B cell (primary cell): Measurements from ENCODE around the gene MAPKAP1. TPM values are rescaled to one million over a fixed set of nuclear protein-coding genes. Genes with fewer than 3 reads are reported as not detected.

Source experiments
- ATAC-seq: fragments of 200-7000 bp; cut with Tn5 transposase; one replicate; pipeline ENCODE4 v1.10.0; 2021; ENCODE audit warnings: low read depth, mild to moderate bottlenecking, moderate number of reproducible peaks, moderate library complexity
- CTCF ChIA-PET: fragments of 350-600 bp; sonication (Branson Sonifier 250); formaldehyde crosslinking; loops from one replicate; lab custom pipeline; 2021; ENCODE audit warnings: antibody characterized with exemption, inconsistent platforms; lab: Charles Lee
- POLR2A ChIA-PET: fragments of 350-600 bp; sonication (Branson Sonifier 250); formaldehyde crosslinking; loops from one replicate; lab custom pipeline; 2021; ENCODE audit warnings: antibody characterized with exemption; lab: Charles Lee
- DNase-seq: peaks from one replicate; pipeline ENCODE4 v3.0.0; 2013
- H2AFZ ChIP-seq: 2 replicates; pipeline ENCODE4 v1.6.1; 2012; ENCODE audit warnings: mild to moderate bottlenecking, low read depth, low read length; ENCODE audit not compliant: insufficient read depth, poor library complexity, severe bottlenecking
- H3K27ac ChIP-seq, 2 donors: 1 replicate in 1 of 2; 2 replicates in 1 of 2; pipeline ENCODE4 v1.5.1; 2012 to 2013; ENCODE audit warnings: low read length in 2 of 2, mild to moderate bottlenecking in 2 of 2, moderate library complexity in 1 of 2
- H3K27me3 ChIP-seq, 4 experiments: fragments of 200-600 bp in 1 of 4; sonication (generic) in 1 of 4; replicated peaks in 1 of 4; 1 replicate in 2 of 4; 2 replicates in 2 of 4; pipeline versions ENCODE4 v1.6.1 to v1.7.0; 2013 to 2016; ENCODE audit warnings: low read length in 3 of 4, mild to moderate bottlenecking in 2 of 4, mixed read lengths in 1 of 4, moderate library complexity in 1 of 4; ENCODE audit not compliant: insufficient read depth in 4 of 4, control insufficient read depth in 3 of 4; ENCODE audit errors: control extremely low read depth in 1 of 4
- H3K36me3 ChIP-seq, 2 experiments: replicated peaks in 1 of 2; 1 replicate in 1 of 2; 2 replicates in 1 of 2; pipeline versions ENCODE4 v1.6.1 to v1.7.1; 2013; ENCODE audit warnings: low read length in 1 of 2; ENCODE audit not compliant: insufficient read depth in 2 of 2, control insufficient read depth in 1 of 2; ENCODE audit errors: control extremely low read depth in 1 of 2, extremely low read depth in 1 of 2
- H3K4me1 ChIP-seq, 2 donors: fragments of 200-600 bp in 1 of 2; sonication (generic) in 1 of 2; 1 replicate in 1 of 2; 2 replicates in 1 of 2; pipeline versions ENCODE4 v1.5.1 to v1.6.1; 2013 to 2017; ENCODE audit warnings: low read length in 2 of 2; ENCODE audit not compliant: control insufficient read depth in 2 of 2, insufficient read depth in 2 of 2
- H3K4me2 ChIP-seq: replicated peaks from 2 replicates; pipeline ENCODE3; 2012; ENCODE audit warnings: mild to moderate bottlenecking, low read depth, low read length; ENCODE audit not compliant: poor library complexity, severe bottlenecking
- H3K4me3 ChIP-seq, 5 experiments: fragments of 200-600 bp in 1 of 5; sonication (generic) in 1 of 5; 1 replicate in 3 of 5; 2 replicates in 2 of 5; pipeline versions ENCODE4 v1.5.1 to v1.7.0; 2011 to 2016; ENCODE audit warnings: low read length in 4 of 5, mild to moderate bottlenecking in 4 of 5, low read depth in 2 of 5, control low read depth in 1 of 5, moderate library complexity in 1 of 5; ENCODE audit not compliant: insufficient read depth in 1 of 5; ENCODE audit errors: control extremely low read depth in 1 of 5, extremely low read depth in 1 of 5
- H3K79me2 ChIP-seq: fragments of 200-600 bp; sonication (generic); one replicate; pipeline ENCODE4 v1.6.0; 2016; ENCODE audit warnings: low read length; ENCODE audit not compliant: control insufficient read depth, insufficient read depth
- H3K9ac ChIP-seq: fragments of 200-600 bp; sonication (generic); 2 replicates; pipeline ENCODE4 v1.6.1; 2017; ENCODE audit warnings: mild to moderate bottlenecking, low read length, moderate library complexity
- H3K9me3 ChIP-seq, 3 donors: one replicate each; pipeline versions ENCODE4 v1.6.1 to v1.7.1; 2013; ENCODE audit warnings: low read length in 2 of 3; ENCODE audit not compliant: control insufficient read depth in 2 of 3, insufficient read depth in 1 of 3; ENCODE audit errors: control extremely low read depth in 1 of 3
- H4K20me1 ChIP-seq: 2 replicates; pipeline ENCODE4 v1.6.0; 2012; ENCODE audit warnings: mild to moderate bottlenecking, low read length; ENCODE audit not compliant: insufficient read depth, control insufficient read depth, poor library complexity, severe bottlenecking
- H3K27ac Mint-ChIP-seq: one replicate; pipeline ENCODE4 v1.8.0; 2021; ENCODE audit warnings: mixed read lengths
- H3K27me3 Mint-ChIP-seq: one replicate; pipeline ENCODE4 v1.8.0; 2021; ENCODE audit warnings: mixed read lengths
- H3K4me1 Mint-ChIP-seq: one replicate; pipeline ENCODE4 v1.8.0; 2021; ENCODE audit warnings: mixed read lengths
- H3K4me3 Mint-ChIP-seq: one replicate; pipeline ENCODE4 v1.8.0; 2021; ENCODE audit warnings: mixed read lengths
- H3K9me3 Mint-ChIP-seq: one replicate; pipeline ENCODE4 v1.8.0; 2022; ENCODE audit warnings: mixed read lengths; ENCODE audit not compliant: insufficient read depth
- CTCF ChIP-seq: fragments of 200-600 bp; IDR thresholded peaks from one replicate; pipeline ENCODE4 v1.8.0; 2022; ENCODE audit warnings: antibody characterized with exemption, mild to moderate bottlenecking
- EZH2 ChIP-seq: IDR thresholded peaks from 2 replicates; pipeline ENCODE4 v1.6.1; 2012; ENCODE audit warnings: borderline replicate concordance, low read depth, mild to moderate bottlenecking, moderate library complexity, low read length; ENCODE audit not compliant: insufficient read depth, poor library complexity, severe bottlenecking
- WGBS: methylation state at CpG from one replicate; pipeline ENCODE4 v1.1.5; 2013; ENCODE audit warnings: missing lambda C conversion rate; ENCODE audit not compliant: insufficient coverage; 5-methylcytosine and 5-hydroxymethylcytosine counted together
- intact Hi-C: fragments of 100-400 bp; cut with micrococcal nuclease; formaldehyde crosslinking; loops from one replicate; pipeline ENCODE4 v1.10.0; 2022
- polyA plus RNA-seq: library from polyadenylated mRNA; depleted of rRNA; stranded (reverse); fragments of >200 nt; gene quantifications from 2 replicates; pipeline ENCODE4 v1.2.3, GENCODE V29; 2012
- total RNA-seq, 2 donors: library from RNA; stranded (reverse); fragments of 120-200 nt in 1 of 2; gene quantifications; 1 replicate in 1 of 2; 2 replicates in 1 of 2; pipeline versions ENCODE4 v1.2.3 to v1.2.4, GENCODE V29; 2013 to 2022

Gene MAPKAP1
- total and polyA plus RNA-seq, 2 donors (not counting 1 experiment from before 2014, with no cell fraction given) = 51.6 to 62.4 TPM

- Histone ChIP-seq H3K4me3 (no peak overlapping the region), H3K79me2 (peaks cover 68% of the 10 kb centered on the region), H3K27me3 (no peaks in the 10 kb centered on the region), H3K9ac (no peak overlapping the region), H3K4me2 (no peak overlapping the region), H3K36me3 (peaks cover 0 to 12% of the 10 kb centered on the region in 2 experiments), H3K27ac (no peak overlapping the region), H3K9me3 (no peaks in the 10 kb centered on the region), H3K4me1 (peaks cover 0 to 3% of the 10 kb centered on the region in 2 donors), H2AFZ (no peak overlapping the region), H4K20me1 (peaks cover 59% of the 10 kb centered on the region)
- ChIA-PET CTCF (no interaction called here), POLR2A (no interaction called here)
- TF ChIP-seq CTCF (no peak), EZH2 (no peak)
- Mint-ChIP-seq H3K4me3 (no peak overlapping the region), H3K27me3 (no peaks in the 10 kb centered on the region), H3K27ac (no peak overlapping the region), H3K4me1 (peaks cover 26% of the 10 kb centered on the region), H3K9me3 (no peaks in the 10 kb centered on the region)
- 86% methylated on average over 2 of the region's 4 CpGs for WGBS
- no peak for ATAC-seq
- DNase-seq = no peak
- intact Hi-C loops = no loop called here
These were observed 117.7 kb downstream of the MAPKAP1 start for GRCh38 chr9:125589287-125589686.

GRCh38 chr9:125587819-125588460 is 119.1 kb downstream of the MAPKAP1 start:
- Histone ChIP-seq H3K79me2 (peaks cover 59% of the 10 kb centered on the region), H3K9me3 (no peaks in the 10 kb centered on the region), H3K27me3 (no peaks in the 10 kb centered on the region), H2AFZ (no peak overlapping the region), H3K4me1 (no peaks in the 10 kb centered on the region), H3K9ac (no peak overlapping the region), H3K36me3 (peaks cover 0 to 19% of the 10 kb centered on the region in 2 experiments), H3K4me3 (no peak overlapping the region), H3K4me2 (no peak overlapping the region), H3K27ac (no peak overlapping the region), H4K20me1 (peaks cover 51% of the 10 kb centered on the region)
- DNase-seq = no peak
- Mint-ChIP-seq H3K4me3 (no peak overlapping the region), H3K27me3 (no peaks in the 10 kb centered on the region), H3K9me3 (no peaks in the 10 kb centered on the region), H3K4me1 (peaks cover 18% of the 10 kb centered on the region), H3K27ac (no peak overlapping the region)
- intact Hi-C loops = no loop called here
- WGBS = no CpG with 5 or more reads among the region's 5 CpGs
- ChIA-PET CTCF (no interaction called here), POLR2A (no interaction called here)
- TF ChIP-seq CTCF (no peak), EZH2 (no peak)
- no peak for ATAC-seq
